GM12872 (cell line): Measurements from ENCODE around the gene ANK2.

Experiments used
- CTCF ChIP-seq: IDR thresholded peaks from 3 replicates; pipeline ENCODE4 v1.5.1; 2011; ENCODE audit warnings: low read depth, mild to moderate bottlenecking, low read length, moderate library complexity; ENCODE audit not compliant: insufficient read depth

Gene ANK2

DNA sequence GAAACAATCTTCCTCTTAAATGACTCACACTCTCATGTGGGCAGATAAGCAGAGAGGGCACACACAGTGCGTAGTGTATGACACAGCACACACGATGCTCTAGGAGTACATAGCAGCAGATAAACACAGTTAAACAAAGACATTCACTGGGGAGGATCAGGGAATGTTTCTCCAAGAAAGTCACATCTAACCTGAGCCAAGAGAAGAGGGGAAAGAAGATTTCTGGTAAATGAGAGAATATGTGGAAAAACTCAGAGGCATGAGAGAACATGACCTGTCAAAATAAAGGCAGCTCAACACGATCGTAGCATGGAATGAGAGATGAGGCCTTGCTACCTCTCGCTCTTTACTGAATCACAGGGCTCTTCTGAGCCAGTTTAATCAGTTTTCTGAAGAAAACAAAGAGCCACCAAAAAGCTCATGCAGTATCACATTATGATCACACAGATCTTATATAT is 251.0 kb downstream of the ANK2 start:
- no peak for TF ChIP-seq CTCF

DNA sequence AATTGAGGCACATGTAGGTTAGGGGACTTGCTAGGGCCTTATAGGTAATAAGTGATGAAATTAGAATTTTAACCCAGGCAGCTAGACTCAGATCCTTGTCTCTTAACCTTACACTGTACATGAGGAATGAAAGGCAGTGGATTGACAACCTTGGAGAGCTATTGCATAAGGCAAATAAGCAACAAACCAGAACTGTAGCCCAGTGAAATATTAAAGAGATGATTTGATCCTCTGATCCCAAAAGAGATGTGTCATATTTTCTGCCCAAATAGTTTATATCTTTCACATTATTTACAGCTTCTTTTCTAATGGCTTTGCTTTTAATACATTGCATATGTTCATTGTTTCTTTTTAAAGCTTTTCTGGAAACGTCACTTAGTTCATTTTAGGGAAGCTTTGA is 252.6 kb downstream of the ANK2 start:
- TF ChIP-seq CTCF = no peak

GRCh38 chr4:113303315-113303714 is 253.9 kb downstream of the ANK2 start:
- TF ChIP-seq CTCF = no peak

DNA sequence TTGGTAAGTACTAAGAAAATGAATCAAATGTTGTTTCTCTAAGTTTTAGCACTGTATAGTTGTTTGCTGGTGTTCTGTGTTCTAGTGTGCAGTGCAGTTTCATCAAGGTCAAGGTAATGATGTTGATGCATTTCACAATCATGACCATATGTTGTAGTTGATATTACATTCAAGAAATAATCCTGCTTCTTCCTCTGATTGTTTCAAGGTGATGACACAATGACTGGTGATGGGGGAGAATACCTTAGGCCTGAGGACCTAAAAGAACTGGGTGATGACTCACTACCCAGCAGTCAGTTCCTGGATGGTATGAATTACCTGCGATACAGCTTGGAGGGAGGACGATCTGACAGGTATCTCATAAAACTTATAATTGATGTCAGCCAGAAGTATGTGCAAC is 261.6 kb downstream of the ANK2 start:
- TF ChIP-seq CTCF = no peak

- no peak for TF ChIP-seq CTCF
These were observed 263.1 kb downstream of the ANK2 start for GRCh38 chr4:113312529-113312928.

DNA sequence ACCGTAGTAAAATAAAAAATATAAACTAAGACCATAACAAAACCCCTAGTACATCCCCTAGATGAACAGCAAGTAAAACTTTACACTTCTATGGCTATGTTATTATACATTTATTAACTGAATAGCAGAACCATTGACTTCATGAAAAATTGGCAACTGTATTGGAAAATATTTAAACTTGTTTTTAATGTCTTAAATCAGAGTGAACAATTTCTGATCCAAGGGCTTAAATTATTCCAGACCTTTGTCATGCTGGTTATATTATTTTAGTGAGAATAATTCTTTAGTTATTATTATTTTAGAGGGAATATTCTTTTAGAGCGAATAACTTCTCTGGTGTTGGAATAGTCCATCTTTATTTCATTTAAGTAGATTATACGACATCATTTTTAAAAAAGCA is 265.0 kb downstream of the ANK2 start:
- no peak for TF ChIP-seq CTCF

GRCh38 chr4:113316879-113317278 is 267.4 kb downstream of the ANK2 start:
- no peak for TF ChIP-seq CTCF

GRCh38 chr4:113317523-113317922 is 268.1 kb downstream of the ANK2 start:
- no peak for TF ChIP-seq CTCF
